HG03558 (cell line): Measurements from ENCODE around the gene NFIA.

Source experiments
- ATAC-seq: cut with Tn5 transposase; IDR thresholded peaks from one replicate; pipeline ENCODE4 v1.9.1; 2021; ENCODE audit warnings: moderate number of reproducible peaks; ENCODE audit not compliant: unreplicated experiment; ENCODE audit errors: extremely low read depth

NFIA gene

GRCh38 chr1:61233121-61233660 is 150.8 kb downstream of the NFIA start:
- ATAC-seq = no peak

DNA sequence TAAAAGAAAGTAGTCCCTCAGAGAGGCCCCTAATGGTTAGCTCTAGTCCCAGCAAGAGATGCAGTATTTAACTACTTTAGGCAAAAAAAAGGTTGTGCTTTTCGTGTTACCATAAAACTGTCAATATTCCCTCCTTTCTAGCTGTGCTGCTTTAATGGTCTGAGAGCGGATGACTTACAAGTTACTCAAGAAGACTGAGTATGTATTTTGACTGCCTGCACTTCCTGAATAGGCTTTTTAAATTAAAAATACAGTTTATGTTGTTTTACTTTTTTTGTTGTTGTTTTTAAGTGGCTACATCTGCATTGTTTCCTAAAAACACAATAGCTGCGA is 152.2 kb downstream of the NFIA start:
- no peak for ATAC-seq

DNA sequence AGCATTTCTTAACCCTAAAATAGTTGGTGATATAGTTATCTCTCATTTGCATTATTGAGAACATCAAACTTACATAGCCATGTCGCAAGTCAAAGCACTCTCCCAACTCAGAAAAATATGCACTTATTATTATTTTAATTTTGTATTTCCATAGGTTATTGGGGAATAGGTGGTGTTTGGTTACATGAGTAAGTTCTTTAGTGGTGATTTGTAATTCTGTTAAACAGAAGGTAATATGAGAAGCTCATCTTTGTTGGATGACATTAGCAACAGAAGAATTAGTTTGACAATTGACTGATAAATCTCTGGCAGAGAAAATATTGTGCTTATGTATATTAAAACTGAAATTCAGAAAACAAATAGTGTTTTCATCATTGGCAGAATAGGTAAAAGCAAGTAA is 154.8 kb downstream of the NFIA start:
- no peak for ATAC-seq

DNA sequence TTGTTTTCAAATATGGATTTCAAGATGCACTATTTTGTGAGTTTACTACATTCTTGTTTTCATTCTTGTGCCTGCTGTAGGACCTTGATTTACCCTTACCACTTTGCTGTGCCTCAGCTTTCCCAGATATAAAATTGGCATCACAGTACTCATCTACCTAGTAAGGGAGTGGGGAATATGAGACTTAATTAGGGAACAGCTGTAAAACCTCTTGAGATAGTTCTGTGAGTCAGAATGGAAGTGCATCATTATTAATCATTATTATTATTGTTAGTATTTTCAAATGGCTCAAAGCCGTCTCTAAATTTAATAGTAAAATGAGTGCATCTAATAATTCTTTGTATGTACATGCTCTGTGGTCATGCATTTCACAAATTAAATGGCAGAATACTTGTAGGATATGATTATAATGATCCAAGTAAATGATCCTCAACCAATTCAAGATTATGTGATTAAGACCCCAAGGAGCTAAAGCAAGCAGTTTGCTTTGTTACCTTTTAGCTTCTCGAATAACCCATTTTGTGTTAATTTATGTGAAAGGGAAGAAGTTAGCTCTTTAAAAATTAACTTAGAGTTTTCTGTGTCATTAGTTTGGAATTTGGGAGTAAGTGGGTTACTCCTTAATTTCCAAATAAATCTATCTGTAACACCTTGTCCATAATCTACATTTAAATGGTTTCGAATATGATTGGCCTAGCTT is 155.4 kb downstream of the NFIA start:
- ATAC-seq = no peak

DNA sequence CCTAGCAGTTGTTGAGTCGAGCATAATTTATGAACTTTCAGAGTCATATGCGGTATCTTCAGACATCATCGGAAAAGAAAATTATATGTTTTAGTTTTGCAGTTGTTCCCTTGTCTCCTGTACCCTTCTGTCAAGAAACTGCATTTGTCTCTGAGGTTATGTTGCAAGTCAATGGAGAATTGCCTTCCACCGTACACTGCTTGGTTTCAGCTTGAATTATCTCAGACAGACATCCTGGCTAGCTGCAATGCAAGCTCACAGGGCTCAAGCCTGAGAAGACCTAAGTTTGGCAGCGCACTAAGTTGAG is 156.0 kb downstream of the NFIA start:
- no peak for ATAC-seq

- ATAC-seq = no peak
Observed at GRCh38 chr1:61240878-61241277, 158.5 kb downstream of the NFIA start.

DNA sequence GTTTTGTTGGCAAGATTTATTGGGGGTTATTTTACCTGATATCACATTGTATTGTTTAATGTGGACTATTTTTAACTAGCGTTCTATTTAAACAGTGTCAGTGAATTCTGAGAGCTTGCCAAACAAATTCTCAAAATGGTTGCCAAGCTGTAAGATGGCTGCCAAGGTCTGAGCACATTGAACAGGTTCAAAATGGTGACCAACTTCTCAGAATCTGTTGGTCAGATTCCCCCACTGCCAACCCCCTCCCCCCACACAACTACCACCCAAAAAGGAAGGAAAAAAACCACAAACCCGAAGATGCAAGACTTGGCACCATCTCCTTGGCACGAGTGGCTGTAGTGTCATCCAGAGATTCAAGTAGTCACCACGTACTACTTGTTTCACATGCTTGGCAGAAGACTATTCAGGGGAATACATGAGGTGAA is 159.1 kb downstream of the NFIA start:
- no peak for ATAC-seq

DNA sequence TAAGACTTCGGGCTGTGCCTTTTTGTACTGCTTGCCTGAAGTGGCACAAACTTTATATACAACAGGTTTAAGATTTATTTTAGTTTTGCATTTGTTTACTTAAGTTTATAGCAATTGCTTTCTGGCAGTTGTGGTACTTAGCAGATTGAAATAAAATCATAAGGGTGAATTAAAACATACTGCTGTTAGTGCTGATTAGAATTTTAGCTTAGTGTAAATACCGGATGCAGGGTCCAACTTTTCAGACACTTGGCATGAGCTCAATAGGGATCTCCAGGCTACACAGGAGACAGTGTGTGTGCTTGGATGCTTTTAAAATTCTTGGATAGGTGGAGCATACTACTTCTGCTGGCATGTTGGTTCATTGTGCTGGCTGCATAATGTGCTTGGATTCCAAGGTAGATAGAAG is 159.6 kb downstream of the NFIA start:
- no peak for ATAC-seq

- ATAC-seq = no peak
Observed at GRCh38 chr1:61244114-61244513, 161.8 kb downstream of the NFIA start.

- ATAC-seq = no peak
Observed at GRCh38 chr1:61245696-61246400, 163.5 kb downstream of the NFIA start.

GRCh38 chr1:61247051-61247825 is 164.9 kb downstream of the NFIA start:
- ATAC-seq = no peak

- no peak for ATAC-seq
Observed at GRCh38 chr1:61247881-61248752, 165.8 kb downstream of the NFIA start.

GRCh38 chr1:61250933-61251332 is 168.6 kb downstream of the NFIA start:
- no peak for ATAC-seq

DNA sequence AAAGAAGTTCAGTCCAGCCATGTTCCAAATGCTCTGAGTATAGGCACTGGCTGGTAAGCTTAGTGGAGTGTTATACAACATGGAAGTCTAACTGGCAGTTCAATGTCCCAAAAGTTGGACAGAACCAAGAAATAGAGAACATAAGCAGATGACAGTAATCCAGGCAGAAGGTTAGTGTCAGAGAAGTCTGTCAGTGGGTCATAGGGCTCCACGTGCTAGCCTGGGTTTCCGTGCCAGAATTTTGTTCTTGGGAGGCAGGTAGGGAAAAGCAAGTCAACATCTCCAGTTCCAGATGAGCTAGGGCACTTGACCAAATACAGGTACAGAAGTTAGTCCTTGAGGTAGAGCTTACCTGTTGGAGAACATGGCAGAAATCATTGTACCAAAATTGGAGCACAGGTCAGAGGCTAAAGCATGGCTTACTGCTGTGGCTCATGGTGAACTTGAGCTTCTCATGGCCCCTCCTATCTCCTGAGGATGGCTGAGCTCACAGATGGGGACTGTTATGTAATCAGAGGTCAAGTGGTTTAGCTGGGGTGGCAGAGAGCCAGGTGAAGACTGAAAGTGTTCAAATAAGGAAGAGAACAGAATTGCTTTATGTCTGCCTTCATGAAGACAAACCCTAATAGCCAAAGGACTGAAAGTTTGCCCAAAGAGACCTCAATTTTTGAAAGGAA is 170.8 kb downstream of the NFIA start:
- ATAC-seq = no peak

DNA sequence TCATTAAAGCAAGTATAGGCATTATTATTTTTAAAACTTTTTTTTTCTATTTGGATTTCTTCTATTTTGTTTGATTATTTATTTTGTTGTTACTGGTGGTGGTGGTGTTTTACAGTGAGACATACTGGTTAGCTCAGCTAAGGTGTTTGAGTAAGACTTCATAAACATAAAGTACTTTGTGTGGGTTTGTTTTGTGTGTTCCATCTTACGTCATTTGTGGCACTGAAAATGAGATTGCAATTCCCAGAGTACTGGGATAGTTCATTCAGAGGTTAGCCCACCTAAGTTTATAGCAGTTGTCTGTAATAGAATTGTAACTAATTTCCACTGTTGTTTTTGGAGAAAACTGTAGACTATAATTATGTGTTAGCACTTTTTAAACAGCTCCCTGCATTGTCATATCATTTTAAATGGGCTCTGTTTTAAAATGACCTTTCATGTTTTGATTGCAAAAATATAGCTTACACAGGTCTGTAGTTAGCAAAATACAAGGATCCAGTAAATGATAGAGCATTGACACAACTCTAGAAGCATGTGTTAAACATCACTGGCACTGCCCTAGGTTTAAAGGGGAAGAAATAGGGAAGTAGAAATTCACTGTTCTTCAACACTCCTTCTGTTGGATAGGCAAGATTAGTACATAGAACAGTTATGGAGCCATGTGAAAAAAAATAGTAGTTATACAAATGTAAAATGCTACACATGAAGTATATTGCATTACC is 171.7 kb downstream of the NFIA start:
- no peak for ATAC-seq

- ATAC-seq = no peak
Observed at GRCh38 chr1:61254634-61255357, 172.4 kb downstream of the NFIA start.

DNA sequence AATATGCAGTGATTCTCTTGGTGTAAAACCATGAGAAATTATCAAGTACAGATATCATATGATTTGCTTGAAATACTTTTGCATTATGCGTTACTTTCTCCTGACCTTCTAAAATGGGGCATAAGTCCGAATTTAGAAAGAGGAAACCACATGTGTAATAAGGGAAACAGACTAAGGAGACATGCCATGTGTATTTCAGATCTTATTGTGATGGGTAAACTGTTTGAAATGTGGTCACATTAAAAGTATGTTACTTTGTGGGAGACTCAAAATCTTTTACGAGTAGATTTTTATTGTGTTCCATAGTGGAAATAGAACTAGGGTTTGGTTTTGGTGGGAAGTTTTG is 173.0 kb downstream of the NFIA start:
- ATAC-seq = no peak

GRCh38 chr1:61259379-61260148 is 177.2 kb downstream of the NFIA start:
- ATAC-seq = no peak
